ENCODE results near the gene ARHGEF37.
"Not testable (repeated sequence)": the region's sequence is repeated elsewhere in the genome, so short reads cannot be mapped to it uniquely, and the experiment has no call there.

ARHGEF37 gene

DNA sequence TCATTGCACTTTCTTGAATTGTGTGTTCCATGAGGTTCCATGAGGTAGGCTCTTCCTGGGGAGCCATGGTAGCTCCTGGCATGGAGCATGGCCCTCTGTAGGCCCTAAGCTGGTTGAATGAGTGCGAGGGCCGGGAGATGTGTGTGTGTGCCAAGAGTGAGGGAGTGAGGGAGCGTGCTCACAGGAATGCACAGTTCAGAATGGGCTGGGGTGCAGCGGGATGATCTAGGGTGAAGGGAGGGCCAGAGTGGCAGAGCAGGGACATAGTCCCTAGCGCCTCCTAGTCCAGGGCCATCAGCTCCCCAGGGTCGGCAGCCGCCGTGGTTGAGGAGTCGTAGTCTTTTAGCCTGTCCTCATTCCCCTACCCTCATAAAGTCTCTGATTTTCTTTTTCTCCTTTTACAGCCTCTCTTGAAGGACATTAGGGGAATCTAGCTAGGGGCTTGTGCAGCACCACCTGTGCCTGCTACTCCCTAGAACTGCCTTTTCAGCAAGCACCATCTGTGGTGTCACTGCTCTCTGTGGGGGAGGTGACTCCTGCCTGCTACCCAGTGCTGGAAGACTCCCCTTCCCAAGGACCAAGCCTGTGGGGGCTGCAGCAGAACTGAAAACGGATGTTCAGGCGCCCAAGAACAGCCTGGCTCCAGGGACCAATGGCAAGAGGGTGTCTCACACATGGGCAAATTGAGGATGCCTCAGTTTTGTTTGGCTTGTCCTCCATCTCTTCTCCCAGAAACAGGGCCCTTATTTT, 83.5 kb downstream of the ARHGEF37 start:
- Mint-ChIP-seq H3K4me3 (no peak overlapping the region), H3K9me3 (peaks cover 10% of the 10 kb centered on the region), H3K27me3 (ENCODE audit: low read depth) (no peaks in the 10 kb centered on the region), H3K36me3 (ENCODE audit: low read depth) (no peaks in the 10 kb centered on the region), H3K27ac (no peak overlapping the region), H3K4me1 (ENCODE audit: low read depth) (peaks cover 3% of the 10 kb centered on the region)
- no peak for DNase-seq (ENCODE audit: low spot score)

DNA sequence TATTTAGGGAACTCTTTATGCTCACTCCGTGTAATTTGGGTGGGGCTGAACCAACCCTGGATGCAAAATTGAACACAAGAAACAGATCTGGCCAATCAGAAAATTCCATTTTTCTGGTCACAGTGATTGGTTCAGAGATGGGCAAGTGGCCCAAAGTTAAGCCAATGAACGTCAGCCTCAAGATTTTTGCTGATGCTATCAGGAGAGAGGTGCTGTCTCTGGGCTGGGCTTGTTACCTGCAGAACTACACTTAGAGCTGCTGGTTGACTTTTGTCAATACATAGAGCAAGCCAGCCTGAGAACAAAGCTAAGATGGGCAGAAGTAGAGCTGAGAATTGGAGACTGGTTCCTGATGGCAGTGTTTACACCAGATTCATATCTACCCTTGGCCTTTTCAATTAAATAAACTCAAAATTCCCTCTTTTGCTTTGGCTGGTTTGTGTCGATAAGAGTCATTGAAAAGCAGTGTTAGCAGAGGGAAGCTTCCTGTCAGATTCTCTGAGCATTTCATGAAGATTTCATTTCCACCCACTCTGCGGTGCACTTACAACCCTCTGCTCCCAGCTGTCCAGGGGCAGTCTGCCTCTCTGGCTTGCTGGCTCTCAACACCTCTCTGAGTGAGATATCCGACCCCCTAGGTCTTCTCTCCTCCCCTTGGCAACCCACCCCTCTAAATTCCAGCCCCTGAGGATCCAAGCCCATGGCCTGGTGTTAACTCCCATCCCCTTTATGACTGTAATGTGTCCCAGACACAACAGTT, 84.3 kb downstream of the ARHGEF37 start:
- H3K36me3 Mint-ChIP-seq (ENCODE audit: low read depth), result no peaks in the 10 kb centered on the region
- H3K4me1 Mint-ChIP-seq (ENCODE audit: low read depth), result peaks cover 3% of the 10 kb centered on the region
- no peak overlapping the region for H3K4me3 Mint-ChIP-seq
- no peak overlapping the region for H3K27ac Mint-ChIP-seq
- H3K9me3 Mint-ChIP-seq, result peaks cover 10% of the 10 kb centered on the region
- DNase-seq (ENCODE audit: low spot score), result no peak
- H3K27me3 Mint-ChIP-seq (ENCODE audit: low read depth), result no peaks in the 10 kb centered on the region

DNA sequence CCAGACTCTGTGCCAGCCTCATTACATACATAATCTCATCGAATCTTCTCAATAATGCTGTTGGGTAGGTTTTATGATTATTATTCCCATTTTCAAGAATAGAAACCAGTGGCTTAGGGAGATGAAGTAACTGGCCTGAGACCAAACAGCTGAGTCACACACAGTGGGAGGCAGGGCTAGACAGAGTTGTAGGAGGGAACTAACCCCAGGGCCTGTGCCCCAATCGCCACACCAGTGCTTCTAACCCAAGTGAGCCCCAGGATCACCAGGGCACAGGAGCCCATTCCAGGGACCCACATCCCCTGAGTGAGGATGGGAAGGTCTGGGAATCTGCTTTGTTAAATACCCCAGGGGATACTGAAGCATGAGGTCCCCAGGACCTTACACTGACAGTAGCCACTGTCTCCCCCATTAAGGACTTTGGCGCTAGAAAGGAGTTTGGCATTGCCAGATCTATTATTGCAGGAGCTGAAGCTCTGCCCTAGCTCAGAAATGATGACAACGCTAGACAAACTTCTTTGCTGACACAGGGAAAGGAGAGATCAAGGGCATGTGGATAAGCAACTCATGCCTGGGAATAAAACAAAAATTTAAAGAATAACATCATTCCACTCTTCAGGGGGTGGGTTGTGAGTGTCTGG, 85.0 kb downstream of the ARHGEF37 start:
- H3K4me3 Mint-ChIP-seq, result no peak overlapping the region
- H3K36me3 Mint-ChIP-seq (ENCODE audit: low read depth), result no peaks in the 10 kb centered on the region
- DNase-seq (ENCODE audit: low spot score), result no peak
- H3K27ac Mint-ChIP-seq, result no peak overlapping the region
- no peaks in the 10 kb centered on the region for H3K27me3 Mint-ChIP-seq (ENCODE audit: low read depth)
- H3K9me3 Mint-ChIP-seq, result peaks cover 10% of the 10 kb centered on the region
- peaks cover 3% of the 10 kb centered on the region for H3K4me1 Mint-ChIP-seq (ENCODE audit: low read depth)

DNA sequence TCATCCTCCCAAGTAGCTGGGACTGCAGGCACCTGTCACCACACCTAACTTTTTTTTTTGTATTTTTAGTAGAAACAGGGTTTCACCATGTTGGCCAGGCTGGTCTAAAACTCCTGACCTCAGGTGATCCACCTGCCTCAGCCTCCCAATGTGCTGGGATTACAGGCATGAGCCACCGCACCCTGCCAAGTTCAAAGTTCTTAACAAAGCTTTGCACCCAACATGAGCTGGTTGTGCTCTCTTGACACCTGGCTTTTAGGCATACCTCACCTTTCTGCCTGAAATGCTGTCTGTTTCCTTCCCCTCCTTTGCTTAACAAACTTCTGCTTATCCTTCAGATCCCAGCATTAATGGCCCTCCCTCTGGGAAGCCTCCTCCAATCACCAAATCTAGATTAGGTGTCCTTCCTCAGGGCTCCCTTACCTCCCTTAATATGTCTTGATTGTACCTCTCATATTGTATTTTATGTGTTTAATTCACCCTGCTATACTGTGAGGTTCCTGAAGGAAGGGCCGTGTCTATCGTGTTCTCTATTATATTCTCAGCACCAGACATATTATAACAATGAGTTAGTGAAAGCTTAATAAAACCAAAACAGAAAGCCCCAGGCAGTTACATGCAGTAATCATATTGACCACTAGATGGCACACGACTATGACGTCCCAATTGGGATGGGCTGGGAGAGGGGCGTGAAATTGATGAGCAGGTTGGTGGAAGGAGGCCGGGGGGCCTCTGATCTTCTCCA, 86.0 kb downstream of the ARHGEF37 start:
- no peaks in the 10 kb centered on the region for H3K27me3 Mint-ChIP-seq (ENCODE audit: low read depth)
- no peak overlapping the region for H3K27ac Mint-ChIP-seq
- no peak for DNase-seq (ENCODE audit: low spot score)
- H3K36me3 Mint-ChIP-seq (ENCODE audit: low read depth), result no peaks in the 10 kb centered on the region
- peaks cover 3% of the 10 kb centered on the region for H3K4me1 Mint-ChIP-seq (ENCODE audit: low read depth)
- H3K4me3 Mint-ChIP-seq, result no peak overlapping the region
- peaks cover 10% of the 10 kb centered on the region for H3K9me3 Mint-ChIP-seq

DNA sequence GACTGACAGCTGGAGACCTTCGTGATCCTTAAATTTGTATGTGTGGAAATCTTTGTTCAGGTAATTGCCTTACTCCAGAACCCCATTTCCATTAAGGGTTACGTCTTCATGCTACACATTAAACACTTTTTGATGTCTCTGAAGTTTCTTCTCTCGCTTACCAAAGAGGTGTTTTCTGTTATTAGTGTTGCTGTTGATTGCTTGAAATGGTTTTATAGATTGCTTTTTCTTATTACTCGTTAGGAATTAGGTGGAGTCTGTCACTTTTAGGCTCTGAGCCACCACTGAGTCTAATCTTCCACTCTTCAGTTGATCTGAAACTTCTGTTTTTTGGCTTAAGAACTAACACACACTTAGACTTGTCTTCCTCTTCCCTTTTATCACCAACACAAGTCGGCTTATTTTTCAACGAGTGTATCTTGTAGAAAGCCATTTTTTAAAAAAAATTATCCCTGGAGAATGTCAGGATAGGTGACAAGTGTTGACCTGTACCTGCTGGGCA, 86.6 kb downstream of the ARHGEF37 start:
- Mint-ChIP-seq H3K4me1 (ENCODE audit: low read depth) (peaks cover 3% of the 10 kb centered on the region), H3K36me3 (ENCODE audit: low read depth) (no peaks in the 10 kb centered on the region), H3K9me3 (peaks cover 10% of the 10 kb centered on the region), H3K27ac (no peak overlapping the region), H3K4me3 (no peak overlapping the region), H3K27me3 (ENCODE audit: low read depth) (no peaks in the 10 kb centered on the region)
- DNase-seq (ENCODE audit: low spot score), result no peak

DNA sequence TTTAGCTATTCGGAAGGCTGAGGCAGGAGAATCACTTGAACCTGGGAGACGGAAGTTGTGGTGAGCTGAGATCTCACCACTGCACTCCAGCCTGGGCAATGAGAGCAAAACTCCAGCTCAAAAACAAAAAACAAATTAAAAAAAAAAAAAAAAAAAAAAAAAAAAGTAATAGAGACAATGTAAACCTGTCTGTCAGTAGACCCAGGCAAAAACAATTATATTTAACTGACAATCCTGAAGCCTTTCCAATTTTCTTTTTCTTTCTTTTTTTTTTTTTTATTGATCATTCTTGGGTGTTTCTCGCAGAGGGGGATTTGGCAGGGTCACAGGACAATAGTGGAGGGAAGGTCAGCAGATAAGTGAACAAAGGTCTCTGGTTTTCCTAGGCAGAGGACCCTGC, 88.0 kb downstream of the ARHGEF37 start:
- H3K27ac Mint-ChIP-seq; H3K27me3 Mint-ChIP-seq (ENCODE audit: low read depth); H3K4me1 Mint-ChIP-seq (ENCODE audit: low read depth); DNase-seq (ENCODE audit: low spot score); H3K36me3 Mint-ChIP-seq (ENCODE audit: low read depth); H3K4me3 Mint-ChIP-seq: not testable (repeated sequence)
- H3K9me3 Mint-ChIP-seq, result peaks cover 10% of the 10 kb centered on the region

DNA sequence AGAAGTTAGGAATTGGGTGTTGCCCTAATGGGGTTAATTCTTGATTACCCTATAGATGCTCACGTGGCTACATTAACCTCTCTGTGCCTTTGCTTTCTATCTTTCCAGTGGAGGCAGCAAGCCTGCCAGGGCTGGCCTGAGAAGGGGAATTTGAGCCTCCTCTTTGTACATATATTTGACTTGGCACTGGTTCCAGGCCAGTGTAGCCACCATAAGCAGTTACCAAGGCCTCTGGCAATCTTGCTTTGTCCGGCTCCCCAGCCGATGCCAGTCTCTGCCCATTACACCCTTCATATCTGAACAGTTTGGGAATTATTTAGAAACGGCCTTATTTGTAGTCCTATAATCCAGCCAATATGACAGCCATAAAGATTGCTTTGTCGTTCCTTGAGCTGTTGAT, 90.2 kb downstream of the ARHGEF37 start:
- H3K9me3 Mint-ChIP-seq, result peaks cover 10% of the 10 kb centered on the region
- H3K27ac Mint-ChIP-seq, result no peak overlapping the region
- H3K4me1 Mint-ChIP-seq (ENCODE audit: low read depth), result peaks cover 3% of the 10 kb centered on the region
- DNase-seq (ENCODE audit: low spot score), result no peak
- H3K4me3 Mint-ChIP-seq, result no peak overlapping the region
- H3K36me3 Mint-ChIP-seq (ENCODE audit: low read depth), result no peaks in the 10 kb centered on the region
- H3K27me3 Mint-ChIP-seq (ENCODE audit: low read depth), result peaks cover 5% of the 10 kb centered on the region

DNA sequence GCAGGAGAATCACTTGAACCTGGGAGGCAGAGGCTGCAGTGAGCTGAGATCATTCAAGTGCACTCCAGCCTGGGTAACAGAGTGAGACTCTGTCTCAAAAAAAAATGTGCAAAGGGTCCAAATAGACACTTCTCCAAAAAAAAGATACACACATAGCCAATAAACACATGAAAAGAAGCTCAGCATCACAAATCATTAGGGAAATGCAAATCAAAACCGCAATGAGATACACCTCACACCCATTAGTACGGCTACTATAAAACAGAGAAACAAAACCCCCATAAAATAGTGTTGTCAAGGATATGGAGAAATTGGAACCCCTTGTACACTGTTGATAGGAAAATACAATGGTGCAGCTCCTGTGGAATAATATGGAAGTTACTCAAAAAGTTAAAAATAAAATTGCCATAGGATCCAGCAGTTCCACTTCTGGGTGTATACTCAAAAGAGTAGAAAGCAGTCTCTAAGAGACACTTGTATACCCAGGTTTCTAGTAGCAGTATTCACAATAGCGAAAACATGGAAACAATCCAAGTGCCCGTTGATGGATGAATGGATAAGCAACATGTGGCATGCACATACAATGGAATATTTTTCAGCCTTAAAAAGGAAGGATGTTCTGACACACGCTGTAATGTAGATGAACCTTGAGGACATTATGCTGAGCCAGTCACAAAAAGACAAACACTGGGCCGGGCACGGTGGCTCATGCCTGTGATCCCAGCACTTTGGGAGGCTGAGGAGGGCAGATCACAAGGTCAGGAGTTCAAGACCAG, 91.6 kb downstream of the ARHGEF37 start:
- H3K36me3 Mint-ChIP-seq (ENCODE audit: low read depth), result no peaks in the 10 kb centered on the region
- no peak for DNase-seq (ENCODE audit: low spot score)
- H3K27me3 Mint-ChIP-seq (ENCODE audit: low read depth), result peaks cover 5% of the 10 kb centered on the region
- H3K4me1 Mint-ChIP-seq (ENCODE audit: low read depth), result no peaks in the 10 kb centered on the region
- no peak overlapping the region for H3K4me3 Mint-ChIP-seq
- H3K27ac Mint-ChIP-seq, result no peak overlapping the region
- H3K9me3 Mint-ChIP-seq, result peaks cover 4% of the 10 kb centered on the region

DNA sequence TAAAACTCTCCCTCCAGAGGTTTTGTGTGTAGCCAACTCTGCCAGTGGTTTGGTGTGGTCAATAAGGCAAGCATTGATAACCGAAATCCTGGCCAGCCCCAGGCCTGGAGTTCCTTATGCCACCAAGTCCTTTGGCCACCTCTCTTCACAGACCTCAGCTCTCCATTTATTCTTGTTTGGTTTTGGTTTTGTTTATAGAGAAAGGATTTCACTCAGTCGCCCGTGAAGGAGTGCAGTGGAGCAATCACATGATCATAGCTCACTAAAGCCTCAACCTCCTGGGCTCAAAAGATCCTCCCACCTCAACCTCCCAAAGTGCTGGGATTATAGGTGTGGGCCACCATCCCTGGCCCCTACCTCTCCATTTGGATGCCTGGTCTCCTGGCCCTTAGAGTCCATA, 93.4 kb downstream of the ARHGEF37 start:
- H3K36me3 Mint-ChIP-seq (ENCODE audit: low read depth), result no peaks in the 10 kb centered on the region
- DNase-seq (ENCODE audit: low spot score), result no peak
- H3K9me3 Mint-ChIP-seq, result no peaks in the 10 kb centered on the region
- peaks cover 5% of the 10 kb centered on the region for H3K27me3 Mint-ChIP-seq (ENCODE audit: low read depth)
- H3K4me1 Mint-ChIP-seq (ENCODE audit: low read depth), result no peaks in the 10 kb centered on the region
- no peak overlapping the region for H3K4me3 Mint-ChIP-seq
- no peak overlapping the region for H3K27ac Mint-ChIP-seq

DNA sequence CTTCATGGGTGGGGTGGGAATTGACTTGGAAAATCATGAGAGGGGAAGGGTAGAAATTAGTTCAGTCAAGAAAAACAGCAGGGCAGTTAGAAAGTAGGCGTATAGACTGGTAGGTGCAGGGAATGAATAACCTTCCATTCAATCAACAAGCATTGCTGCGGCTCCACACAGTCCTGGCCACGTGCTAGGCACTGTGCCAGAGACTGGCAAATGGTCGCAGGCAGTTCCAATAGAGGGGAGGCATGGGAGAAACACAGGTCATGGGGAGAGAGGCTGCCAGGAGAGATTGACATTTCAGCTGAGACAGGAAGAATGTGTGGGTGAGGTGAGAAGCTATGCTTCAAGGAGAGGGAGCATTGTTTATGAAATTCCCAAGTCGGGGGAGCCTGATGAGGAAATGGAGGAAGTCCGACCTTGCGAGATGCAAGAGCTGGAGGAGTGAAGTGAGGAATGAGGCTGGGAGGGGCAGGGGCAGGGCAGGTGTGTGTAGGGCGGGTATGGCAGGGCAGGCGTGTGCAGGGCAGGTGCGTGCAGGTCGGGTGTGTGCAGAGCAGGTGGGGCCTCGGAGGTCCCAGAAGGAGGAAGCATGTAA, 94.4 kb downstream of the ARHGEF37 start:
- H3K27ac Mint-ChIP-seq, result no peak overlapping the region
- no peak for DNase-seq (ENCODE audit: low spot score)
- H3K36me3 Mint-ChIP-seq (ENCODE audit: low read depth), result no peaks in the 10 kb centered on the region
- peaks cover 5% of the 10 kb centered on the region for H3K27me3 Mint-ChIP-seq (ENCODE audit: low read depth)
- H3K4me1 Mint-ChIP-seq (ENCODE audit: low read depth), result no peaks in the 10 kb centered on the region
- H3K9me3 Mint-ChIP-seq, result no peaks in the 10 kb centered on the region
- no peak overlapping the region for H3K4me3 Mint-ChIP-seq

DNA sequence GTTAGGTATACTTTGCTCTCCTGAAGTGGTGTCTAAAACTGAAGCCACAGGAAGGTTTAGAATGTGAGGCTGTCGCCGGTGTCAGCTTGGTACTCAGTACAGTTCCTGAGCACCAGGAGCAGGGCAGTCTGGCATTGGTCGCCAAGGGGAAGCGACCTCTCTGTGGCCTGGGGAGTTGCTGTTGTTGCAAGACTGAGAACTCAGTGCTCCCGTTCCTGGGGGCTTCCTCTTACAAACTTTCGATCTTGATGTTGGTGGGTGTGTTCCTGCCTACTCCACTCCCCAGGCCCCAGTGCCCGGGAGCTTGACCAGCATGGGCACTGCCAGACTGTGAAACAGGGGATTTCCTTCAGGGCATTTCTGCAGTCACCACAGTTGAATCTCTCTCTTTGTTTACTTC, 96.4 kb downstream of the ARHGEF37 start:
- H3K4me3 Mint-ChIP-seq, result no peak overlapping the region
- no peaks in the 10 kb centered on the region for H3K36me3 Mint-ChIP-seq (ENCODE audit: low read depth)
- no peak for DNase-seq (ENCODE audit: low spot score)
- no peak overlapping the region for H3K27ac Mint-ChIP-seq
- peaks cover 5% of the 10 kb centered on the region for H3K27me3 Mint-ChIP-seq (ENCODE audit: low read depth)
- H3K4me1 Mint-ChIP-seq (ENCODE audit: low read depth), result no peaks in the 10 kb centered on the region
- H3K9me3 Mint-ChIP-seq, result no peaks in the 10 kb centered on the region

DNA sequence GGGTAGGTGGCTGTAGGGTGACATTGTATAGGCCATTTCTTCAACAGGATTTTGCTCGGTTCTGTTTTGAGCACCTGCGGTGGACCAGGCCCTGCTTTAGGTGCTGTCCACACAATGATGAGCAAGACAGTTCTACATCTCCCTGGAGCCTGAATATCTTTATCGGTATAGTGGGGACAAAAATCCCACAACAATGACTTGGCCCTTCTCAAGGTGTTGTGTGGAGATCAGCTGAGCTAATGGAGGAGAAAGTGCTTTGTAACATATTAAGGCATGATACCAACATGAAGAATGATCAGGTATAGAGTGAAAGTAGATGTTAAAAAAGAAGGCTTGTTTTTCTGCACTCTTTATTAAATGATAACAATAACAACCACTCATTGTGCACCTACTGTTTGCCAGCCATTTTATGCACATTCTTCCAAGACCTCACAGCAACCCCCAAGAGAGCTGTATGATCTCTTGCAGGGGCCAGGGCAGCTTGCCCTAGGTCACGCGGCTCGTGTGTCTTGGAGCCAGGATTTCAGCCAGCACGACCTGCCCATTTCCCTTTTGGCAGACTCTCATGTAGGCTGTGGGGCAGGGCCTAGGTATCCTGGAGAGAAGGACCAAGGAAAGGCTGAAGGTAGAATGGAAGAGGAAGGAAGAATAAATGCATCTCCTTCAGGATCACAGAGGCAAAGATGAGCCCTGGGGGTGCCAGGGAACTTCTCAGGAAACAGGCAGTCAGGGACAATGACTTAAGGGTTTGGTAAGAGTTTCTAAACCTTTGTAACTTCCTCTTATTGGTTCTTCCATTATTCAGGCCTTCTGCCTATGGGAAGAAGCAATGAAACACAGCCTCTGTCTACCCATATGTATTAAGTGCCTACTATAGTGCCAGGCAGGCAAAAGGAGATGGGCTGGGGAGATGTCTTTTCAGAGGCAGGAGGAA, 98.8 kb downstream of the ARHGEF37 start:
- Mint-ChIP-seq H3K9me3 (no peaks in the 10 kb centered on the region), H3K4me3 (no peak overlapping the region), H3K36me3 (ENCODE audit: low read depth) (no peaks in the 10 kb centered on the region), H3K4me1 (ENCODE audit: low read depth) (no peaks in the 10 kb centered on the region), H3K27me3 (ENCODE audit: low read depth) (peaks cover 7% of the 10 kb centered on the region), H3K27ac (no peak overlapping the region)
- no peak for DNase-seq (ENCODE audit: low spot score)
